H1 (cell line): ENCODE results near the gene DGKI. TPM values are rescaled to one million over a fixed set of nuclear protein-coding genes. Genes with fewer than 3 reads are reported as not detected.

ENCODE experiments used
- CTCF ChIA-PET: fragments of 300-600 bp; sonication (Branson Sonifier 250); formaldehyde crosslinking; loops from one replicate; lab custom pipeline; 2021; ENCODE audit not compliant: partially characterized antibody; lab: Charles Lee
- POLR2A ChIA-PET: fragments of 300-600 bp; sonication (Branson Sonifier 250); formaldehyde crosslinking; loops from one replicate; lab custom pipeline; 2021; ENCODE audit warnings: inconsistent platforms; ENCODE audit not compliant: partially characterized antibody; lab: Charles Lee
- DNase-seq, 2 experiments: peaks; one replicate each; pipeline versions ENCODE4 v3.0.0 to v3.0.0-alpha.2; 2010 to 2022; ENCODE audit warnings: low spot score in 2 of 2, low read depth in 1 of 2, mixed read lengths in 1 of 2
- FAIRE-seq: peaks from 2 replicates; lab custom pipeline; 2011; peaks lifted over from hg19 to GRCh38; lab: Jason Lieb, UNC
- H2AFZ ChIP-seq: 2 replicates; pipeline ENCODE4 v1.8.1; 2012; ENCODE audit warnings: low read length, inconsistent platforms
- H2AK5ac ChIP-seq: 2 replicates; pipeline ENCODE4 v1.6.1; 2013; ENCODE audit warnings: low read depth, low read length
- H2BK120ac ChIP-seq: replicated peaks from 2 replicates; pipeline ENCODE3; 2013; ENCODE audit warnings: low read depth, low read length, inconsistent platforms
- H2BK12ac ChIP-seq: 2 replicates; pipeline ENCODE4 v1.6.1; 2013; ENCODE audit warnings: low read depth, low read length
- H2BK15ac ChIP-seq: 2 replicates; pipeline ENCODE4 v1.6.1; 2013; ENCODE audit warnings: low read length
- H2BK20ac ChIP-seq: 2 replicates; pipeline ENCODE4 v1.6.1; 2013; ENCODE audit warnings: low read length
- H2BK5ac ChIP-seq: 2 replicates; pipeline ENCODE4 v1.6.1; 2013; ENCODE audit warnings: low read depth, low read length
- H3K14ac ChIP-seq: 2 replicates; pipeline ENCODE4 v1.6.1; 2013; ENCODE audit warnings: inconsistent platforms; ENCODE audit not compliant: insufficient read length
- H3K18ac ChIP-seq: 2 replicates; pipeline ENCODE4 v1.6.1; 2013; ENCODE audit warnings: low read length; ENCODE audit errors: extremely low read depth
- H3K23ac ChIP-seq: 2 replicates; pipeline ENCODE4 v1.6.1; 2013; ENCODE audit warnings: inconsistent platforms; ENCODE audit not compliant: insufficient read length
- H3K23me2 ChIP-seq: 2 replicates; pipeline ENCODE4 v1.6.1; 2013; ENCODE audit warnings: low read depth, low read length
- H3K27ac ChIP-seq: 2 replicates; pipeline ENCODE4 v1.6.1; 2011; ENCODE audit warnings: low read depth, low read length, inconsistent platforms
- H3K27me3 ChIP-seq, 4 experiments: replicated peaks in 1 of 4; 1 replicate in 1 of 4; 2 replicates in 3 of 4; pipeline versions ENCODE4 v1.6.1 to v1.8.1; 2011 to 2013; ENCODE audit warnings: low read length in 3 of 4, mild to moderate bottlenecking in 3 of 4, inconsistent platforms in 2 of 4, mixed read lengths in 2 of 4, moderate library complexity in 1 of 4; ENCODE audit not compliant: control insufficient read depth in 3 of 4, insufficient read depth in 3 of 4; ENCODE audit errors: extremely low read depth in 1 of 4
- H3K36me3 ChIP-seq, 4 experiments: 2 replicates each; pipeline versions ENCODE4 v1.6.1 to v1.8.1; 2011 to 2013; ENCODE audit warnings: mild to moderate bottlenecking in 4 of 4, low read length in 3 of 4, moderate library complexity in 2 of 4, control low read depth in 1 of 4, inconsistent platforms in 1 of 4; ENCODE audit not compliant: insufficient read depth in 4 of 4, control insufficient read depth in 2 of 4
- H3K4ac ChIP-seq: replicated peaks from 2 replicates; pipeline ENCODE3; 2013; ENCODE audit warnings: low read length, low read depth, mixed read lengths, inconsistent platforms; ENCODE audit not compliant: insufficient read length
- H3K4me1 ChIP-seq, 4 experiments: replicated peaks in 1 of 4; 1 replicate in 1 of 4; 2 replicates in 3 of 4; pipeline versions ENCODE4 v1.6.1 to v1.8.1; 2011 to 2013; ENCODE audit warnings: low read length in 3 of 4, inconsistent platforms in 2 of 4, mixed read lengths in 1 of 4; ENCODE audit not compliant: insufficient read depth in 4 of 4, control insufficient read depth in 3 of 4
- H3K4me2 ChIP-seq, 2 experiments: 2 replicates each; pipeline versions ENCODE4 v1.6.1 to v1.8.1; 2011 to 2013; ENCODE audit warnings: low read depth in 2 of 2, low read length in 2 of 2, control low read depth in 1 of 2, inconsistent platforms in 1 of 2, mild to moderate bottlenecking in 1 of 2; ENCODE audit not compliant: insufficient read depth in 1 of 2
- H3K4me3 ChIP-seq, 4 experiments: fragments of 200-600, 300-600 bp in 1 of 4; sonication (generic), shearing (Covaris generic), sonication (Bioruptor Twin) in 1 of 4; 2 replicates each; pipeline versions ENCODE4 v1.5.1 to v1.8.1; 2011 to 2016; ENCODE audit warnings: low read length in 4 of 4, low read depth in 3 of 4, control low read depth in 2 of 4, inconsistent platforms in 2 of 4, mild to moderate bottlenecking in 2 of 4, mixed read lengths in 1 of 4, moderate library complexity in 1 of 4; ENCODE audit not compliant: insufficient read depth in 2 of 4; ENCODE audit errors: extremely low read depth in 1 of 4
- H3K56ac ChIP-seq: replicated peaks from 2 replicates; pipeline ENCODE3; 2013; ENCODE audit warnings: low read depth, mild to moderate bottlenecking, mixed read lengths, low read length, inconsistent platforms; ENCODE audit not compliant: insufficient read length
- H3K79me1 ChIP-seq: 2 replicates; pipeline ENCODE4 v1.6.1; 2013; ENCODE audit warnings: low read depth, low read length, control low read depth
- H3K79me2 ChIP-seq, 2 experiments: 2 replicates each; pipeline versions ENCODE4 v1.6.1 to v1.8.1; 2012 to 2013; ENCODE audit warnings: low read length in 2 of 2, mild to moderate bottlenecking in 2 of 2, inconsistent platforms in 1 of 2; ENCODE audit not compliant: insufficient read depth in 2 of 2, control insufficient read depth in 1 of 2
- H3K9ac ChIP-seq, 4 experiments: replicated peaks in 1 of 4; 1 replicate in 1 of 4; 2 replicates in 3 of 4; pipeline versions ENCODE4 v1.6.1 to v1.8.1; 2011 to 2013; ENCODE audit warnings: low read depth in 3 of 4, low read length in 3 of 4, control low read depth in 2 of 4, mild to moderate bottlenecking in 2 of 4, moderate library complexity in 2 of 4, inconsistent platforms in 1 of 4; ENCODE audit errors: extremely low read depth in 1 of 4
- H3K9me3 ChIP-seq, 2 experiments: 2 replicates each; pipeline versions ENCODE4 v1.6.1 to v1.8.1; 2012 to 2013; ENCODE audit warnings: mild to moderate bottlenecking in 2 of 2, moderate library complexity in 2 of 2, control low read depth in 1 of 2, inconsistent platforms in 1 of 2, low read depth in 1 of 2, low read length in 1 of 2, mixed read lengths in 1 of 2; ENCODE audit not compliant: insufficient read depth in 2 of 2
- H4K20me1 ChIP-seq, 2 experiments: replicated peaks in 1 of 2; 2 replicates each; pipeline versions ENCODE3 to v1.8.1; 2011 to 2013; ENCODE audit warnings: inconsistent platforms in 2 of 2, low read length in 2 of 2, mild to moderate bottlenecking in 1 of 2; ENCODE audit not compliant: insufficient read depth in 2 of 2, control insufficient read depth in 1 of 2
- H4K5ac ChIP-seq: 2 replicates; pipeline ENCODE4 v1.6.1; 2013; ENCODE audit warnings: low read length, low read depth, mixed read lengths, inconsistent platforms; ENCODE audit not compliant: insufficient read length
- H4K8ac ChIP-seq: 2 replicates; pipeline ENCODE4 v1.8.0; 2013; ENCODE audit warnings: mild to moderate bottlenecking, moderate library complexity, low read length, inconsistent platforms; ENCODE audit not compliant: insufficient read depth; ENCODE audit errors: extremely low read depth
- H4K91ac ChIP-seq: replicated peaks from 2 replicates; pipeline ENCODE3; 2013; ENCODE audit warnings: low read length, mixed read lengths, inconsistent platforms; ENCODE audit not compliant: insufficient read length
- ATF3 ChIP-seq: IDR thresholded peaks from 2 replicates; pipeline ENCODE4 v1.6.1; 2011; ENCODE audit warnings: low read depth, mild to moderate bottlenecking, low read length; ENCODE audit not compliant: insufficient read depth
- BRCA1 ChIP-seq: IDR thresholded peaks from 2 replicates; pipeline ENCODE4 v1.6.1; 2012; ENCODE audit warnings: low read depth, low read length, improper control_type of control experiment
- CBX8 ChIP-seq: fragments of 300-800, 300-1000 bp; sonication (generic); IDR thresholded peaks from 2 replicates; pipeline ENCODE4 v1.7.1; 2016; ENCODE audit warnings: low read depth, low read length, borderline replicate concordance
- CHD2 ChIP-seq: IDR thresholded peaks from 2 replicates; pipeline ENCODE4 v1.6.1; 2012; ENCODE audit warnings: low read length, improper control_type of control experiment
- CTBP2 ChIP-seq: IDR thresholded peaks from 2 replicates; pipeline ENCODE4 v1.7.0; 2011; ENCODE audit warnings: borderline replicate concordance, mild to moderate bottlenecking, moderate library complexity, mixed read lengths, low read length; ENCODE audit not compliant: insufficient read depth, insufficient read length
- EGR1 ChIP-seq: IDR thresholded peaks from 2 replicates; pipeline ENCODE4 v1.6.1; 2011; ENCODE audit warnings: low read depth, low read length, borderline replicate concordance
- FOSL1 ChIP-seq: IDR thresholded peaks from 2 replicates; pipeline ENCODE4 v1.6.1; 2011; ENCODE audit warnings: mild to moderate bottlenecking, low read depth, low read length, moderate library complexity; ENCODE audit not compliant: insufficient read depth
- GABPA ChIP-seq: IDR thresholded peaks from 2 replicates; pipeline ENCODE4 v1.6.1; 2011; ENCODE audit warnings: mild to moderate bottlenecking, low read length, moderate library complexity, borderline replicate concordance; ENCODE audit not compliant: insufficient read depth
- KDM1A ChIP-seq: fragments of 200-600, 300-600 bp; sonication (generic); IDR thresholded peaks from 2 replicates; pipeline ENCODE4 v1.7.1; 2016; ENCODE audit warnings: mild to moderate bottlenecking, low read length, borderline replicate concordance
- MAX ChIP-seq: IDR thresholded peaks from 2 replicates; pipeline ENCODE4 v1.6.1; 2012; ENCODE audit warnings: inconsistent platforms
- SIN3A ChIP-seq, 2 experiments: IDR thresholded peaks in 1 of 2; conservative IDR thresholded peaks in 1 of 2; 2 replicates each; pipeline ENCODE4 v1.6.1; 2011 to 2012; ENCODE audit warnings: low read length in 2 of 2, improper control_type of control experiment in 1 of 2, low read depth in 1 of 2, mild to moderate bottlenecking in 1 of 2
- SIX5 ChIP-seq: IDR thresholded peaks from 2 replicates; pipeline ENCODE4 v1.6.1; 2011; ENCODE audit warnings: mild to moderate bottlenecking, low read depth, low read length
- SP2 ChIP-seq: IDR thresholded peaks from 2 replicates; pipeline ENCODE4 v1.6.1; 2012; ENCODE audit warnings: mild to moderate bottlenecking, low read length, inconsistent platforms
- TAF1 ChIP-seq: IDR thresholded peaks from 2 replicates; pipeline ENCODE4 v1.6.1; 2011; ENCODE audit warnings: mild to moderate bottlenecking, low read depth, low read length
- WGBS, 2 experiments: shearing (Covaris generic) in 1 of 2; methylation state at CpG; one replicate each; pipeline versions ENCODE4 v1.1.6 to v1.1.7; 2013 to 2015; ENCODE audit warnings: low lambda C conversion rate in 2 of 2, mixed read lengths in 2 of 2, inconsistent platforms in 1 of 2, low coverage in 1 of 2, missing lambda C conversion rate in 1 of 2; ENCODE audit not compliant: insufficient replicate concordance in 2 of 2, insufficient coverage in 1 of 2, insufficient read length in 1 of 2; ENCODE audit errors: extremely low coverage in 1 of 2, missing lambda C conversion rate in 1 of 2; 5-methylcytosine and 5-hydroxymethylcytosine counted together
- polyA plus RNA-seq, 7 experiments: library from polyadenylated mRNA; depleted of rRNA in 3 of 7; stranded (reverse) in 5 of 7; unstranded in 2 of 7; fragments of >200 nt in 5 of 7; fragments of 200-250 nt in 2 of 7; gene quantifications; 1 replicate in 5 of 7; 2 replicates in 1 of 7; 4 replicates in 1 of 7; pipeline versions ENCODE4 v1.2.1 to v1.2.3, GENCODE V29; 2011 to 2013; ENCODE audit warnings: missing spikeins in 2 of 7, mixed read lengths in 2 of 7
- total RNA-seq: library from RNA; stranded (reverse); fragmentation: NEBNext Ultra II Directional; extraction: Animal tissue kit (Norgen Biotek cat#: 25700); gene quantifications from 2 replicates; pipeline ENCODE4 v1.2.1, GENCODE V29; 2021

The DGKI gene
- total and polyA plus RNA-seq, 2 of the 8 experiments (the other 6 are each of a cell fraction or from before 2014, with no cell fraction given), result 0.20 to 0.71 TPM

- no peaks in the 10 kb centered on the region for H3K79me2 ChIP-seq
- H3K4me3 ChIP-seq, result no peak overlapping the region
- no peak overlapping the region for H3K56ac ChIP-seq
- POLR2A ChIA-PET, result no interaction called here
- no peaks in the 10 kb centered on the region for H3K36me3 ChIP-seq
- H4K20me1 ChIP-seq, result no peaks in the 10 kb centered on the region
- no peak overlapping the region for H3K18ac ChIP-seq
- H3K4ac ChIP-seq, result no peak overlapping the region
- no peak overlapping the region for H2BK12ac ChIP-seq
- H3K27me3 ChIP-seq, result no peaks in the 10 kb centered on the region
- no peak overlapping the region for H4K8ac ChIP-seq
- no peak overlapping the region for H2BK5ac ChIP-seq
- CTCF ChIA-PET, result interaction anchor here (0.7 kb wide), 1 partner anchor 60 kb away, joined by 3 read pairs; no protein-coding TSS in a partner anchor
- H3K9me3 ChIP-seq, result no peaks in the 10 kb centered on the region
- no peak overlapping the region for H2AFZ ChIP-seq
- 89% methylated on average over 5 of the region's 5 CpGs; no CpG with 5 or more reads in 1 of the 2 experiments for WGBS, 2 experiments
- no peak overlapping the region; a peak in 1 of 7 replicates for H3K9ac ChIP-seq
- no peak overlapping the region for H3K4me2 ChIP-seq
- H3K4me1 ChIP-seq, result peaks cover 0 to 8% (median 4%) of the 10 kb centered on the region in 4 experiments; a peak in 3 of 7 replicates
- H3K79me1 ChIP-seq, result no peaks in the 10 kb centered on the region
- H3K27ac ChIP-seq, result no peak overlapping the region
- H4K5ac ChIP-seq, result no peak overlapping the region
- H3K23me2 ChIP-seq, result no peaks in the 10 kb centered on the region
- H3K23ac ChIP-seq, result no peak overlapping the region
- FAIRE-seq (no peak), DNase-seq (no peak)
- H2BK120ac ChIP-seq, result no peak overlapping the region
- H2BK20ac ChIP-seq, result no peak overlapping the region
- H3K14ac ChIP-seq, result no peak overlapping the region
- no peak overlapping the region for H2BK15ac ChIP-seq
- H4K91ac ChIP-seq, result no peak overlapping the region
- no peak overlapping the region for H2AK5ac ChIP-seq
- TF ChIP-seq FOSL1 (no peak), GABPA (no peak), TAF1 (no peak), BRCA1 (no peak), CTBP2 (no peak), SIN3A (conservative IDR thresholded peaks at IDR 0.05 in 1 of 2, IDR thresholded peaks at IDR 0.05 in 1 of 2; ENCODE audit: low read depth in 1 of 2, low read length in 2 of 2) (no peak), ATF3 (no peak), SIX5 (no peak), CHD2 (no peak), KDM1A (no peak), MAX (no peak), CBX8 (no peak), SP2 (no peak), EGR1 (no peak)
Measured at GRCh38 chr7:137716061-137716460, 130.7 kb downstream of the DGKI start.
